Neutrophil (primary cell): Measurements from ENCODE around the gene TCF4.

ENCODE experiments used
- H3K27ac ChIP-seq: fragments of 200-600 bp; sonication (generic); 2 replicates; pipeline ENCODE4 v1.5.1; 2016; ENCODE audit warnings: mild to moderate bottlenecking, moderate library complexity
- H3K27me3 ChIP-seq: fragments of 200-600 bp; sonication (generic); 2 replicates; pipeline ENCODE4 v1.6.0; 2016; ENCODE audit warnings: mild to moderate bottlenecking
- H3K36me3 ChIP-seq: fragments of 200-600 bp; sonication (generic); 2 replicates; pipeline ENCODE4 v1.5.1; 2017
- H3K4me1 ChIP-seq, 2 experiments: fragments of 200-600 bp in 1 of 2; sonication (generic) in 1 of 2; 1 replicate in 1 of 2; 2 replicates in 1 of 2; pipeline versions ENCODE4 v1.5.1 to v1.6.1; 2013 to 2016; ENCODE audit warnings: low read depth in 1 of 2, low read length in 1 of 2, mild to moderate bottlenecking in 1 of 2, moderate library complexity in 1 of 2; ENCODE audit not compliant: control insufficient read depth in 1 of 2, insufficient read depth in 1 of 2
- H3K4me3 ChIP-seq, 2 experiments: fragments of 200-600 bp in 1 of 2; sonication (generic) in 1 of 2; 1 replicate in 1 of 2; 2 replicates in 1 of 2; pipeline ENCODE4 v1.5.1; 2013 to 2016; ENCODE audit warnings: low read depth in 1 of 2, low read length in 1 of 2, mild to moderate bottlenecking in 1 of 2, moderate library complexity in 1 of 2
- H3K9me3 ChIP-seq: fragments of 200-600 bp; sonication (generic); 2 replicates; pipeline ENCODE4 v1.5.1; 2016
- CTCF ChIP-seq: fragments of 200-600 bp; sonication (generic); IDR thresholded peaks from 2 replicates; pipeline ENCODE4 v1.5.1; 2016; ENCODE audit warnings: antibody characterized with exemption

The TCF4 gene

GRCh38 chr18:55439056-55439455, 148.9 kb downstream of the TCF4 start:
- H3K27ac ChIP-seq: no peak overlapping the region
- no peaks in the 10 kb centered on the region for H3K9me3 ChIP-seq
- no peaks in the 10 kb centered on the region for H3K36me3 ChIP-seq
- no peak overlapping the region for H3K4me3 ChIP-seq
- no peaks in the 10 kb centered on the region for H3K27me3 ChIP-seq
- H3K4me1 ChIP-seq: no peaks in the 10 kb centered on the region
- no peak for TF ChIP-seq CTCF

DNA sequence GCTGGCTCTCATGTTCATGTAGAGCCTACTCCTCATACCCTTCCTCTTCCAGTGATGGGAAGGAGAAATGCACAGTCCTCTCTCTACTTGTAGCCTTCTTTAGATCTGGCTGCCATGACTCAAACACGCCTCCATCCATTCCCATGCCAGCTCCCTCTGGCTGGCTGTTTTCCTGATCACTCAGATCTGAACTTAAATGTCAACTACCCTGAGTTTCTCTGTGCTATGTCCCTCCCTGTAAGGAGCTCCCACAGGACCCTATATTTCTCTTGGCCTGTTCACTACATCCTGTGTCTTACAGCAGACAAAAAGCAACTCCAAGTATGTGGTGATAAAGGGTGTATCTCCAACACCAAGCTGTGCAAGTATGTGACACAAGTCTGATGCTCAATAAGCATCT, 152.4 kb downstream of the TCF4 start:
- no peaks in the 10 kb centered on the region for H3K36me3 ChIP-seq
- H3K4me3 ChIP-seq: no peak overlapping the region
- no peak overlapping the region for H3K27ac ChIP-seq
- H3K27me3 ChIP-seq: no peaks in the 10 kb centered on the region
- no peaks in the 10 kb centered on the region for H3K9me3 ChIP-seq
- no peaks in the 10 kb centered on the region for H3K4me1 ChIP-seq
- no peak for TF ChIP-seq CTCF

DNA sequence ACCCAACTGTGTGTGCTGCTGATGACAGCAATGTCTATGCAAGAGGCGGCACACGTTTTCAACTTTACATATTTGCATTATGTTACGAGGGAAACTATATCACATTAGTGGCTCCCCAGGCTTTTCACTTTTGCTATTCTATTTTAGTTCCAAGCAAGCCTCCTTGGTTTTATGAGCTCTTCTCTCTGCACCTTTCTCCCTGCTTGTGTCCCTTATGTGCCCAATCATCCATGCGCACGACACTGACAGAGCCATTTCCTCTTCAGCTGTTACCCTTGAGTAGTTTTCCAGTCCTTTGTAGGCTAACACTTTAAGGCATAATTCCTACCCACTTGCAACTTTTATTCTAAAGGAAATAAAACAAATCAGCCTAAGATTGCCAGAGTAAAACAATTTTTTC, 154.3 kb downstream of the TCF4 start:
- Histone ChIP-seq H3K4me3 (no peak overlapping the region), H3K36me3 (no peaks in the 10 kb centered on the region), H3K9me3 (no peaks in the 10 kb centered on the region), H3K27me3 (no peaks in the 10 kb centered on the region), H3K27ac (no peak overlapping the region), H3K4me1 (no peaks in the 10 kb centered on the region)
- no peak for TF ChIP-seq CTCF

DNA sequence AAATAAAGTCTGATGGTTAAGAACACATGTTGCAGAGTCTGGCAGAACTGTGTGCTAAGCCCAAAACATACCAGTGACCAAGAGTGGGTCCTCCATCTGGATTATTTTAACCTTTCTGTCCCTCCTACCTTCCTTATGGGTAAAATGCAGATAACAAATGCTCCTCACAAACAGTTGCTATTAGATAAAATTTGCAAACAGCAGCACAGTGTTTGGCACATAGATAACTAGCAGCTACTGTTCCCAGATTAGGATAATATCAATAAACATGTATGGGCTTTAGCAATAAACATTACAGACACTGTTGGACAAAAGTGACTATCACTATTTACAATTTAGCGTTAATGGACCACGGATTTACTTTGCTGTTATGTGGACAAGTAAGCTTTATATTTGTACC, 154.9 kb downstream of the TCF4 start:
- H3K4me3 ChIP-seq: no peak overlapping the region
- no peak for TF ChIP-seq CTCF
- H3K36me3 ChIP-seq: no peaks in the 10 kb centered on the region
- no peak overlapping the region for H3K27ac ChIP-seq
- H3K27me3 ChIP-seq: no peaks in the 10 kb centered on the region
- no peaks in the 10 kb centered on the region for H3K4me1 ChIP-seq
- no peaks in the 10 kb centered on the region for H3K9me3 ChIP-seq

GRCh38 chr18:55432307-55433040, 155.5 kb downstream of the TCF4 start:
- no peak for TF ChIP-seq CTCF
- Histone ChIP-seq H3K9me3 (no peaks in the 10 kb centered on the region), H3K4me3 (no peak overlapping the region), H3K27me3 (no peaks in the 10 kb centered on the region), H3K27ac (no peak overlapping the region), H3K36me3 (no peaks in the 10 kb centered on the region), H3K4me1 (no peaks in the 10 kb centered on the region)
